ENCODE measurements around the gene GRIP1.

Gene GRIP1

DNA sequence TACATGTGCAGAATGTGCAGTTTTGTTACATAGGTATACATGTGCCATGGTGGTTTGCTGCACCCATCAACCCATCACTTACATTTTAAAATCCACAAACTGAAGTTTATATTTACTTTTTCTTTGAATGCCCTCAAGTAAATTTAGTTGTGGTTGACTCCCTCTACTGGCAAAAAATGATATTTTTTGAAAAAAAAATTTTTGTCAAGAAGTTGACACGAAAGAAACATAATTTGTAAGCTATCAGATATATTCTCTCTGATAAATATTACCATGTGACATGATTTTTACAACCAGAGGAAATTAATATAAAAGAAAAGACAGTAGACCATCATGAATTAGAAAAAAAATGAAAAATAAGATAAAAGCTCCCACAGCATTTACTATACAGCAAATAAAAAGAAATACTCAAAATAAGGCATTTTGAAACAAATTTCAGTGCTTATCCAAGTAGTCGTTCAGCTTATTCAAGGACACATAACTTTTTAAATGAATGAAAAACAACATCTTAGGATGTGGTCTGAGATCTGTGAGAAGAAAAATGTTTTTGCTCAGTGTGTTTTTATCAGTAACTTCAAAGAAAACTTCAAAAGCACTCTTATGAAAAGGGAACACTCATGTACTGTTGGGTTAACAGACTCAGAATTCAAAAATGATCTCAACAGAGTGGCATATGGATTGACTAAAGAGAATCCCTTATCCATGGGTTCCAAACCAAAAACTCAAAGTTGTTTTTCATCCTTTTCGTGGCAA is 30.0 kb upstream of the GRIP1 start:
- no peak for ATAC-seq (ENCODE audit: low read depth)
- H3K27ac Mint-ChIP-seq = no peak overlapping the region
- peaks cover 8% of the 10 kb centered on the region for H3K4me1 Mint-ChIP-seq
- no peak overlapping the region for H3K4me3 Mint-ChIP-seq
- DNase-seq (ENCODE audit: low spot score in 2 of 2) = no peak
- H3K36me3 Mint-ChIP-seq = no peaks in the 10 kb centered on the region
- H3K9me3 Mint-ChIP-seq = peaks cover 2% of the 10 kb centered on the region
- peaks cover 6% of the 10 kb centered on the region for H3K27me3 Mint-ChIP-seq

DNA sequence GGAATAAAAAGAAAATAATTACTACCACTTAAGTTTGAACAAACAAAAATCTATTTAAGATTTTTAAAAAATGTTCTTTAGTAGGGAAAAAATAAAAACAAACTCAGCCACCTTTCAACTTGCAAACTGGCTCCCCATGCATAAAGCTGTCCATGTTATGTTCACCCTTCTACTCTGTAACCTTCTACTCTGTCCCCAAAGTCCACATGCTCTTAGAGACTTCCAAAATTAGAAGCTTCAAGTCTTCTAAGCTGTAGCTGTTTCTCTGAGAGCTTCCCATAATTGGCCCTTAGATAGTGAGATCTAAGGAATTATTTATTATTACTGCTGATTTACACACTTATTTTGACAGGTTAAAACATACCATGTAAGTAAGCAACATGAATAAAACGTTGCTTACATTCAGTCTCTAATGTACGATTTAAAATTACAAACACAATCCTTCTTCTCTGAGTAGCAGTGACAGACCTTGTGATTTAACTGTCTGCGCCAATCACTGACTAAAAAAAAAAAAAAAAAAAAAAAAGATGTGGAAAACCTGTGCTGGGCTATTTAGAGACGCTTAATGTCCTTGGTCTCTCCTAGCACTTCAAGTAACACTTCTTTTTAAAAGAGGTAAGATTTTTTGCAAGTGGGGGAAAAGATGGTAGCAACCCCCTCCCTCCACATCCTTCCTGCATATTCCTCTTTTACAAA is 28.3 kb upstream of the GRIP1 start:
- Mint-ChIP-seq H3K4me1 (peaks cover 5% of the 10 kb centered on the region), H3K27me3 (peaks cover 16% of the 10 kb centered on the region), H3K9me3 (peaks cover 2% of the 10 kb centered on the region), H3K4me3 (no peak overlapping the region), H3K27ac (no peak overlapping the region), H3K36me3 (no peaks in the 10 kb centered on the region)
- ATAC-seq (ENCODE audit: low read depth) (no peak), DNase-seq (ENCODE audit: low spot score in 2 of 2) (no peak)

DNA sequence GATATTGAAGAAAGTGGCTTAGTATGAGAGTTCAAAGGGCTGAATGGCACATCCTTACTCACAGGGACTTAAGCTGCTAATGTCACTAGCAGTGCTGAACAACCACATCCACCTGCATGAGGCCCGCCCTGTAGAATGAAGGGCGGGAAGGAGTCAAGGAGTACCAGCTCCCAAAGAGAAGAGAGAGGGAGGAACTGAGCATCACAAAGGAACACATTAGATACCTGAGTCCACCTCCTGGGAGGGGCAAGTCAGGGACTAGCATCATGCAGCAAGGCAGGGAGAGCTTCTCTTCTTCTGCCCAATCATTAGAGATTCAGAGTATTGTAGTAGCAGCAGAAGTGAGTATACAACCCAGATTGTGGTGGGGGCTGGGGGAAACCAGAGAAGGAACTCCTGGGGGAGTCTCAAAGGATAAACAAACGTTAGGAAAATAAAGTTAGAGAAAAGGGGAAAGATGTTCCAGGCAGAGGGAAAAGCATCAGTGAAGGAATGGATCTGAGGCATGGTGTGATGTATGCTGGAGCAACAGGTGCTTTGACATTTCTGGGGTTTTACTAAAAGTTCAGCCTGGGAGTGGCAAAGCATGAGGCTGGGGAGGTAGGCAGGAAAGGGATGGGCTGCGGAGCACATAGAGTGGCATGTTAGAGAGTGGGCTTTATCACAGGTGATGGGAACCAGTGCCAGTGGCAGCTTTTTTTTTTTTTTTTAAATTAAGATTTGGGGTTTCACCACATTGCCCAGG is 21.0 kb upstream of the GRIP1 start:
- Mint-ChIP-seq H3K4me3 (no peak overlapping the region), H3K27me3 (peaks cover 27% of the 10 kb centered on the region), H3K36me3 (no peaks in the 10 kb centered on the region), H3K9me3 (no peaks in the 10 kb centered on the region), H3K27ac (no peak overlapping the region), H3K4me1 (no peaks in the 10 kb centered on the region)
- DNase-seq (ENCODE audit: low spot score in 2 of 2) (no peak), ATAC-seq (ENCODE audit: low read depth) (no peak)

DNA sequence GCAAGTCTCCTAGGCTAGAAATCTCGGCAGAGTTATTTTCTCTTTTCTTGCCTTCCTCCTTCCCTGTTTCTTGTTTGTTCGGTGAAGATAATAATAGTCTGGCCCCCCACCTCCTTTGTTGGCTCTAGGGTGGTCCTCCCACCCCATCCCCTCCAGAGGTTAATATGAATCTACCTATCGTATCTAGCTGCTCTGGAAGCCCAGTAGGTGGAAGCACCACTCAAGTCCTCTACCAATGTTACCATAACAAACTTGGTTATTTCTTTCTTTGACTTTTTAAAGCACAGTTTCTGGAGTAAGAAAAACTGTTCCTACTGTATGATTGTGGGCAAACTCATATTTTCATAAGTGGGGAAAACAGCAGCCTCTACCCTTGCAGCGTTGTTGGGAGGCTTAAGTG is 19.7 kb upstream of the GRIP1 start:
- no peak for ATAC-seq (ENCODE audit: low read depth)
- Mint-ChIP-seq H3K27me3 (peaks cover 27% of the 10 kb centered on the region), H3K4me1 (peaks cover 2% of the 10 kb centered on the region), H3K27ac (no peak overlapping the region), H3K4me3 (no peak overlapping the region), H3K36me3 (no peaks in the 10 kb centered on the region), H3K9me3 (no peaks in the 10 kb centered on the region)
- no peak for DNase-seq (ENCODE audit: low spot score in 2 of 2)

DNA sequence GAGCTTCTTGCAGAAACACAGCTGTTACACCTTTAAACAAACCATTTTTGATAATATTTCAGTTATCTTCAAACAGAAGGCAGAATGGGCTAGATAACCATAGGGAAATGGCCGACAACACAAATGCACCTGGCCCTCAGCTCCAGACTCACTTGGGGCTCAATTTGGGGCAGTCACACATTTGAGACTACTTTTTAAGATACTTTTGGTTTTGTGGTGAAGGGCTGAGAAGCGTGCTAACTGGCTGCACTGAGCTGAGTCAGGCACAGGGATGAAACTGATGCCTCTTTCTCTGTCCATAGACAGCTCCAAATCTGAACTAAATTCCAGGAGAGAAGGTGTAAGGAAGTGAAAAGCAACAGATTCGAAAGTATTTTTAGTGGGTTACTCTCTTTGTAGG is 18.5 kb upstream of the GRIP1 start:
- Mint-ChIP-seq H3K9me3 (no peaks in the 10 kb centered on the region), H3K36me3 (no peaks in the 10 kb centered on the region), H3K27ac (no peak overlapping the region), H3K4me1 (peaks cover 4% of the 10 kb centered on the region), H3K27me3 (peaks cover 17% of the 10 kb centered on the region), H3K4me3 (no peak overlapping the region)
- DNase-seq (ENCODE audit: low spot score in 2 of 2) (no peak), ATAC-seq (ENCODE audit: low read depth) (no peak)

DNA sequence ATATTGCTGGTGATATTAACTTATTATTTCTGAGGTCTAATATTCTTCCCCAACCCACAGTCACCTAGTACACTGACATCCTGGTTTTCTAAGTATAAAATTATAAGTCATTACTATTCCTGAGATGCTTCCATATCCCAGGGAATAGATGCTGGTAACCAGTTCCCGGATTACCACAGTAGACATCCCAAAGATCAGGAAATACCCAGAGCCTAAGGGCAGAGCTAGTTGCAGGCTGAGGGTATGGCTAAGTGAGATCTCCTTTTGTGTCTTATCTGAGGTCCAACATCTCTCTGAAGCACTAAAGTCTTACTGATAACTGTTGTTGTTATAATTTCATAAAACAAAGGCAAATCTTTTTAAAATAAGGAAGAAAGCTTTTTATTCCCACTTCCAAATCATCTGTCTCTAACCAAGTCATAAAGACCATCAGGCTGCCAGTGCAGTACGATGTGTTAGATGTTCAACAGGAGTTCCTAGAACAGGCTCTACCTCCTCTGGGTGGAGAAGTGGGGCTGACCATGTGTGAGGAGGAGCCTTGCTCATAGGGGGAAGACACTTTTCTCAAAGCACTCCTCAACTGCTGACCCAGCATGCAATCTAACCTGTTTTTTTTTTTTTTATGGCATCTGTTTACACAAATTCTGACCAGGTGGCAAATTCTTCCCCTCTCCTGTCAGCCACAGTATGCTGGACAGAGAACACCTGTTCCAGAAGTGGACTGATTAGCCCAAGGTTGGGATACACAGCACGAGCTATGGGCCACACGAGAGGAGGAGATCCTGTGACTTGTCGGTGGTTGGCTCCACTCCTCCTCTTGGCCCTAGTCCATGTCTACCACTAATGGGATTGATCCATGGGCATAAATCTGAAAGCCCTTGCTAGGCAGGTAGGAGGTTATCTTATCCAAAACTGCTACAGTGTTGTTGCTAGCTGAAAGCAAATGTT is 16.1 kb upstream of the GRIP1 start:
- Mint-ChIP-seq H3K4me3 (no peak overlapping the region), H3K27me3 (peaks cover 11% of the 10 kb centered on the region), H3K36me3 (no peaks in the 10 kb centered on the region), H3K27ac (no peak overlapping the region), H3K9me3 (no peaks in the 10 kb centered on the region), H3K4me1 (peaks cover 10% of the 10 kb centered on the region)
- ATAC-seq (ENCODE audit: low read depth) = no peak
- DNase-seq (ENCODE audit: low spot score in 2 of 2) = no peak

DNA sequence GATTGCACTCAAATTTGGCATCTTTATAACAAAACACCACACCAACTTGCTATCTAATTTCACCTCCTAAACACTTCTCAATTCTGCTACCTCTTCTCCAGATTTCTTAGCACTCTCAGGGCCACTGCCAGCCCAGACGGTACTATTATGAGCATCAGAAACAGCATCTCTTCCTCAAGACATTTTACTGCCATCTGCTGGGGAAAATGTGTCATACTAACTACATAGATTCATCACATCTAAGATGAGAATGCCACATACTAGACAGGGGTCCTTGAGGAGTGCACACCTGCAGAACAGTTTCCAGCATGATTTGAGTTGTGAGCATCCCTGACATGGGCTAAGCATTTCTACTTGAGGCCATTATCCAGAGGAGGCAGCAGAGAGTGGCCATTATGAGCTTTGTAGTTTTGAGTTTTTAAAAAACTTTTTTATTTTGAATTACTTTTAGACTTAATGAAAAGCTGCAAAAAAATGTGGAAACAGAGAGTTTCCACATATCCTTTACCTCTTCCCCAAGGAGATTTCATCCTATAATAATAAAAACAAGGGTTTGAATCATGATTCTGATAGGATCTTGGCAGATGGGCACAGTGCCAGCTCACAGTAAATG is 15.1 kb upstream of the GRIP1 start:
- H3K27me3 Mint-ChIP-seq = peaks cover 6% of the 10 kb centered on the region
- no peaks in the 10 kb centered on the region for H3K9me3 Mint-ChIP-seq
- DNase-seq (ENCODE audit: low spot score in 2 of 2) (peak; percentile 18 to 57), ATAC-seq (ENCODE audit: low read depth) (peak; percentile 92)
- no peak overlapping the region for H3K27ac Mint-ChIP-seq
- H3K36me3 Mint-ChIP-seq = no peaks in the 10 kb centered on the region
- H3K4me1 Mint-ChIP-seq = peaks cover 10% of the 10 kb centered on the region
- H3K4me3 Mint-ChIP-seq = no peak overlapping the region

DNA sequence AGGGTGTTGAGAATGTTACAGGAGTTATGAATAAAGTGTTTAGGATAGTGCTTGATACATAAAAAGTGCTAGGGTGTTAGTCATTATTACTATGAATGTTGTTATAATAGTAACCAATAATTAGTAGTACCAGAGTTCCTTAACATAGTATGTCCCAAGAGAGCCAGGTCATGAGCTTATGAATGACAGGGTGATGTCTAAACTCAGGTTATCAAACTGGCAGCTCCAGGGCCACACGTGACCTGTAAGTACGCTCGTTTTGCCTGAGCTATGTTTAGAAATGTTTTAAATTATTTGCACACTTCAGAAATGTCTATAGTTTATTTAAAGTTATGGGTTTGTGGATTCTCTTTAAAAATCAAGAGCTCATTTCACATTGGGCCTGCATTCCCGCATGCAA is 14.1 kb upstream of the GRIP1 start:
- no peak overlapping the region for H3K27ac Mint-ChIP-seq
- no peak overlapping the region for H3K4me3 Mint-ChIP-seq
- H3K27me3 Mint-ChIP-seq = peaks cover 6% of the 10 kb centered on the region
- no peak for ATAC-seq (ENCODE audit: low read depth)
- H3K36me3 Mint-ChIP-seq = no peaks in the 10 kb centered on the region
- H3K9me3 Mint-ChIP-seq = no peaks in the 10 kb centered on the region
- no peak for DNase-seq (ENCODE audit: low spot score in 2 of 2)
- H3K4me1 Mint-ChIP-seq = peaks cover 10% of the 10 kb centered on the region

DNA sequence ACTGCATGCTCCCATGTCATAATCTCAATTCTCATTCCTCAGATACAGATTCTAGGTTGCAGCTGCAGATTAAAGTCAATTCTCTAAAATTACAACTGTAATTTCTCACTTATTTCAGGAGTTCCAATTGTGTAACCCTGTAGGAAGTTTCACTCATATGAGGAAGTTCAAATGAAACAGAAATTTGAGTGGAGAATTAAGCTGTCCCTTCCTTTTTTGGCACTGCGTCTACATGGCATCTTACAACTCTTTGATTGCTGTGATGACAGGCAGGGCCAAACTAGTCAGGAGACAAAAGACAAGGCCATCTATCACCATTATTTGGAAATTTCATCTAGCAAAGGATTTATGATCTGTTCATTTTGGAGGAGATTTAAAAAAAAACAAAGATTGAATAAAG is 13.3 kb upstream of the GRIP1 start:
- Mint-ChIP-seq H3K9me3 (no peaks in the 10 kb centered on the region), H3K27ac (no peak overlapping the region), H3K27me3 (peaks cover 6% of the 10 kb centered on the region), H3K4me1 (peaks cover 10% of the 10 kb centered on the region), H3K36me3 (no peaks in the 10 kb centered on the region), H3K4me3 (no peak overlapping the region)
- ATAC-seq (ENCODE audit: low read depth) (no peak), DNase-seq (ENCODE audit: low spot score in 2 of 2) (no peak)

DNA sequence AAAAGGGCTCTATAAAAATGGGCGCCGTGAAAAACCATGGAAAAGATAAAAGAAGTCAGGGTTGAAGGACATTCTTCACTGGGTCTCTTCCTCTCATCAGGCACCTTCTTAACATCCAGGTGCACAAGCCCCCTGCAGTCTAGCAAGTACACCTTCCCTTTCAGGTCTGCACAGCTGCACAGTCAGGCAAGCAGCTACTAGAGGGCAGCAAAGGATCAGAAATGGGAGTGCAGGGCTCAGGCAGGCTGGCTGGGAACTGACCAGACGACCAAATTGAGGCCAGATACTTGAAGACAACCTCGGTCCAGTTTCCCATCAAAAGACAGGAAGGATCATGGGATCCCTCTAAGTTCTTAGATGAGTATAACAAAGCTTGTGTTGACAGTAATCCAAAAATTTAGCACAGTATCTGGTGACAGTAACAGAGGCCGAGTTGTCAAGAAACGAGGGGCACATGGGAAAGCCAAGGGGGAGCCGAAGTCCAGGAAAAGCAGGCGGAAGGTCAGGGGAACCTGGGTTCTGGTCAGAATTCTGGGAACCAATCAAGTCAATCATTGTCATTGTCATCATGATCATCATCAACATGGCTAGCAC is 10.1 kb upstream of the GRIP1 start:
- peak; percentile 59 for ATAC-seq (ENCODE audit: low read depth)
- Mint-ChIP-seq H3K9me3 (no peaks in the 10 kb centered on the region), H3K4me1 (peaks cover 13% of the 10 kb centered on the region), H3K27ac (no peak overlapping the region), H3K4me3 (no peak overlapping the region), H3K27me3 (peaks cover 7% of the 10 kb centered on the region), H3K36me3 (no peaks in the 10 kb centered on the region)
- no peak for DNase-seq (ENCODE audit: low spot score in 2 of 2)

DNA sequence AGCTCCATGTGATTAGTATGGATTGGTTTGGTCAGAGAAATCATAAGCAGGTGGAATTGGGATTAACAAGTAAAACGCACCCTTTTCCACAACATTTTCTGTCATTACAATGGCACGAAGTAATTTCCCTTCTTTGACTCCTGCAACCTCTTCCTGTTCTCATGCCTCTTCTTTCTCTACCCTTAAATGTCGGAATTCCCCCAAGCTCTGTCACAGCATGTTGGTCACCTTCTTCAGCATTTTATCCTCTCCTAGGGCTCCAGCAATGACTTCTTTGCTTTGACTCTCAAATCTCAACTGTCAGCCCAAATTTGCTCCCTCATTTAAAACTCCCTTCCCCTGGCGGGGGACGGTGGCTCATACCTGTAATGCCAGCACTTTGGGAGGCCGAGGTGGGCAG is 5.3 kb upstream of the GRIP1 start:
- Mint-ChIP-seq H3K4me3 (no peak overlapping the region), H3K4me1 (peaks cover 8% of the 10 kb centered on the region), H3K36me3 (no peaks in the 10 kb centered on the region), H3K27me3 (peaks cover 13% of the 10 kb centered on the region), H3K27ac (no peak overlapping the region), H3K9me3 (no peaks in the 10 kb centered on the region)
- DNase-seq (ENCODE audit: low spot score in 2 of 2) = no peak
- ATAC-seq (ENCODE audit: low read depth) = peak; percentile 54

DNA sequence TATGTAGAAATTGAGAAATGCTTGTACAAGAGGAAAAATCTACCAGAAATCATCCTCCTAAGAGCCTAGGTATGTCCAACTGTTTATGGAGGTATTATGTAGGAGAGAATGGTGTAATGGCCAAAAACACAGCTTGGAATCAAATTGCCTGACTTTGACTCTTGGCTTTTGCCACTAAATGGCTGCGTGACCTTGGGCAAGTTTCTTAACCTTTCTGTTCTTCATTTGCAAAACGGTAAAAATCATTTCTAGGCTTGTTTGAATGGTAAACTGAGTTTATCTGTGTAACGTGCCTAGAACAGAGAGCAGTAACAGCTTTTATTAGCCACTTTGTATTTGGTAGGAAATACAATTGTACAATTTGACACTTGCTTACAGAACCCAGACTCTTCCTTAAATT is 4.9 kb upstream of the GRIP1 start:
- Mint-ChIP-seq H3K9me3 (no peaks in the 10 kb centered on the region), H3K27ac (no peak overlapping the region), H3K4me3 (no peak overlapping the region), H3K4me1 (peaks cover 8% of the 10 kb centered on the region), H3K36me3 (no peaks in the 10 kb centered on the region), H3K27me3 (peaks cover 13% of the 10 kb centered on the region)
- no peak for ATAC-seq (ENCODE audit: low read depth)
- no peak for DNase-seq (ENCODE audit: low spot score in 2 of 2)

DNA sequence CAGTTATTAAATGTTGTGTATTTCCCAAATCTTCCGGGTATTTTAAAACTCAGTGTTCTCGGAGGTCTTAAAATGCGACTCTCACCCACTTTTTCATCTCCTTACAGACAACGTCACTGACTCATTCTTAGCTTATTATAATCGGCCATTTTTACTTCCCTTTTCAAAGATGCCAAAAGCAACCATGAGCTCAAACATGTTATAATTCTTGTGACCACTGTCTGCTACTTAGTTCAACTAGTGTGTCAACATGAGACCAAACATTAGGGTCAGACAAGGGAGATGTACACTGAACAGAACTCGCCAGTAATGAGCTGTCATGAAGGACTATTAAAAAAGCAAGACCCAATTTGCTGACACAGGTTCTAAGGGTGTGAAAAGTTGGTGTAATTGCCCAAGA is 4.2 kb upstream of the GRIP1 start:
- H3K4me3 Mint-ChIP-seq = no peak overlapping the region
- H3K4me1 Mint-ChIP-seq = peaks cover 8% of the 10 kb centered on the region
- H3K27ac Mint-ChIP-seq = no peak overlapping the region

More for the DNA sequence above, 4.2 kb upstream of the GRIP1 start:
- ATAC-seq (ENCODE audit: low read depth) (no peak), DNase-seq (ENCODE audit: low spot score in 2 of 2) (no peak)
- H3K27me3 Mint-ChIP-seq = peaks cover 13% of the 10 kb centered on the region
- no peaks in the 10 kb centered on the region for H3K36me3 Mint-ChIP-seq
- no peaks in the 10 kb centered on the region for H3K9me3 Mint-ChIP-seq

All from memory B cell (primary cell).